GM12873 (cell line): Measurements from ENCODE around the gene PDGFRA.

Source experiments
- TF ChIP-seq, protein P1 (sequence below): IDR thresholded peaks from 2 replicates; pipeline ENCODE4 v1.5.1; 2012; ENCODE audit warnings: low read depth, mild to moderate bottlenecking, moderate library complexity, low read length, control low read depth; ENCODE audit not compliant: insufficient read depth; ENCODE audit errors: missing control alignments

Gene PDGFRA

DNA sequence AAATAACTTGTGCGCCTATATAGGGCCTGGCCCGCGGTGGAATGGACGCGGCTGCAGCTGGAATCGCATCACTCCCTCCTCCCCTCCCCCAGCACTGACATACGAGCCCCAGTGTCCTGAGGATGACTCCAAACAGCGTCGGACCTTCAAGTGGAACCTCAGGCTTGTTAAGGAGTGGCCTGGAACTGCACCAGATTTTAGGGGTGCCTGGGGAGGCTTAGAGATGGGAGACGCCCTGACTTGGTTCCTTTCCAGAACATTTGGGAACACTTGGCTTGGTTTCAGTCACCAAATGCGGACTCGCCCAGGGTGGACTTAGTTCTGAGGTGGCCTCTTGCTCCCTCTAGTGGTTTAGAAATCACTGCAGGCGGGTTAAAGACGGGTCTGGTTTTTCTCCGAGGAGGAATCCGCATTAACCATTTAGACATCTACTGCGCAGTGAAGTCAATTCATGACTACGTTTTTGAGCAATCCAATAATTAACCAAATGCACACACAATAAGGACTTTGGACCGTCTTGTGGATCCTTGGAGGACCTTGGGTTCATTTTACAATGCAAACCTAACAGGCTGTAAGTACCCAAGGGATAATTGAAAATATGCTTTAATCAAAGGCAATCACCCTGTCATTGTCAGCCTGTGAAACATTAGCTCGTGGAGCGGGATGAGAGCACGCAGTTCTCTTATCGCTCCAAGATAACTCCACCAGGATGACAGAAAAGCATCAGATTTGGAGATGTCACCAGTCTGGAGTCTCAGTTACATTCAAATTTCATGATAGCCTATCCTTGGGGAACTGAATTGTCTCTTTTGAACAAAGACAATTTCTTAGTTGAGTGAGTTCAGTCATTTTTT, 11.2 kb upstream of the PDGFRA start:
- TF ChIP-seq, protein P1, sequence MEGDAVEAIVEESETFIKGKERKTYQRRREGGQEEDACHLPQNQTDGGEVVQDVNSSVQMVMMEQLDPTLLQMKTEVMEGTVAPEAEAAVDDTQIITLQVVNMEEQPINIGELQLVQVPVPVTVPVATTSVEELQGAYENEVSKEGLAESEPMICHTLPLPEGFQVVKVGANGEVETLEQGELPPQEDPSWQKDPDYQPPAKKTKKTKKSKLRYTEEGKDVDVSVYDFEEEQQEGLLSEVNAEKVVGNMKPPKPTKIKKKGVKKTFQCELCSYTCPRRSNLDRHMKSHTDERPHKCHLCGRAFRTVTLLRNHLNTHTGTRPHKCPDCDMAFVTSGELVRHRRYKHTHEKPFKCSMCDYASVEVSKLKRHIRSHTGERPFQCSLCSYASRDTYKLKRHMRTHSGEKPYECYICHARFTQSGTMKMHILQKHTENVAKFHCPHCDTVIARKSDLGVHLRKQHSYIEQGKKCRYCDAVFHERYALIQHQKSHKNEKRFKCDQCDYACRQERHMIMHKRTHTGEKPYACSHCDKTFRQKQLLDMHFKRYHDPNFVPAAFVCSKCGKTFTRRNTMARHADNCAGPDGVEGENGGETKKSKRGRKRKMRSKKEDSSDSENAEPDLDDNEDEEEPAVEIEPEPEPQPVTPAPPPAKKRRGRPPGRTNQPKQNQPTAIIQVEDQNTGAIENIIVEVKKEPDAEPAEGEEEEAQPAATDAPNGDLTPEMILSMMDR, result peak; percentile 84

GRCh38 chr4:54218736-54219135, 10.4 kb upstream of the PDGFRA start:
- TF ChIP-seq, protein P1, result no peak

DNA sequence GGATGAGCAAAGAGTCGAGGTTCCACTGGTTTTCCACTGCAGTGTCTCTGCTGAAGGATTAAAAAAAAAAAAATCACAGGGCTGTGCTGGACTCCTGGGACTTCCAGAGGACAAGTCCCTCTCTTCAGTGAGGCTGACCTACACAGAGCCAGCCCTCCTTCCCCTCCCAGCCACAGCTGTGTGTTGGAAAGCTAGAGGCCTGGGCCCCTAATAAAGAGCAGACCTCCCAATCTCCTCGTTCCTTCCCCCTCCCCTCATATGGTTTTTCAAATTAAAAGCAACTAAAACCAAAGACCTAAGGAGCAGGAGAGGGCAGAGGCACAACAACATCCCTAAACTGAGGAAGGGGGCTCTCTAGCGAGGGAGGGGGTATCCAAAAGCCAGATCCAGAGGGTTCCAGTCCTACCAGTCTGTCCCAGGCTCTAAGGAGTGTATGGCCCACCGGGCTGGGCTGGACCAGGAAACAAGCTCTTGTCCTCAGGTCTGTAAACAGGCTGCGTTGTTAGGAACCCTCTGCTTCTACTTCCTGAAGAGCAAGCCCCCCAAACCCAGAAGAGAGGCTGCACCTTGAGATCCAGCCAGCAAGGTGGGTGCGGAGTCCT, 4.0 kb upstream of the PDGFRA start:
- TF ChIP-seq, protein P1, result no peak

- TF ChIP-seq, protein P1, result no peak
Measured at GRCh38 chr4:54225598-54226403, 3.3 kb upstream of the PDGFRA start.

DNA sequence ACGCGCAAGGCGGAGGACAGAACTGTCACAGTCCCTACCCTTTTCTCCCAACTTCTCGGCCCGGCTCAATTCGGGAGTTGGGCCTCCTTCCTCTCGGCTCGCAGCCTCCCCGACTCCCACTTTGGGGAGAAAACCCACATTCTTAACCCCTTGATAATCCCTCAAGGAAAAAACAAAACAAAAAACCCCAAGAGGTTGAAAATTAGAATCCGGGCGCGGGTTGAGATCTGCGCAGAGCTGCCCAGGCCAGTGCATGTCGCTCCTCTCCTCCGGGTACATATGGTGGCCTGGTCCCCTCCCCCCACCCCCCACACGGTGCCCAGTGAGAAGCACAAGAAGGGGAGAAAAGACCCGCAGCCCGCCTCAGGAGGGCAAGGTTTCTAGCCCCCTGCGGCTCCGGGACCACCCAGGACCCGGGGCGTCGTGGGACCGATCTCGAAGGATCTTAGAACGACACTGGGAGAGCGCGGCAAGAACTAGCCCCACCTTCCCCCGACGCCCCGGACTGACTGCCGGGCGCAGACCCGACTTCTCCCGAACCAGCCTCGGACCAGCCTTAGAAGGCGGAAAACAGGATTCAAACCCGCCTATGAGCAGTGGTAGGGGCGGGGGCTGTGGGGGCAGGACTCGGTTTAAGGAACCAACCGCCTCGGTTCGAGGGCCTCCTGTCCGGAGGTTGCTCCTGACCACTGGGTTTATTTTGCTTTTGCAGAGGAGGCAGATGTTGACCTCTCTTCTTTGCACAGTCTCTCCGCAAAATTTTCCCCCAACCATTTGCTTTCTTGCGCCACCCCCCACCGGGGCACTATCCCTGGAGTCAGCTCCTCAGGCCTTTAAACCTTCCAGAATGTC, 2.5 kb upstream of the PDGFRA start:
- TF ChIP-seq, protein P1, result no peak

DNA sequence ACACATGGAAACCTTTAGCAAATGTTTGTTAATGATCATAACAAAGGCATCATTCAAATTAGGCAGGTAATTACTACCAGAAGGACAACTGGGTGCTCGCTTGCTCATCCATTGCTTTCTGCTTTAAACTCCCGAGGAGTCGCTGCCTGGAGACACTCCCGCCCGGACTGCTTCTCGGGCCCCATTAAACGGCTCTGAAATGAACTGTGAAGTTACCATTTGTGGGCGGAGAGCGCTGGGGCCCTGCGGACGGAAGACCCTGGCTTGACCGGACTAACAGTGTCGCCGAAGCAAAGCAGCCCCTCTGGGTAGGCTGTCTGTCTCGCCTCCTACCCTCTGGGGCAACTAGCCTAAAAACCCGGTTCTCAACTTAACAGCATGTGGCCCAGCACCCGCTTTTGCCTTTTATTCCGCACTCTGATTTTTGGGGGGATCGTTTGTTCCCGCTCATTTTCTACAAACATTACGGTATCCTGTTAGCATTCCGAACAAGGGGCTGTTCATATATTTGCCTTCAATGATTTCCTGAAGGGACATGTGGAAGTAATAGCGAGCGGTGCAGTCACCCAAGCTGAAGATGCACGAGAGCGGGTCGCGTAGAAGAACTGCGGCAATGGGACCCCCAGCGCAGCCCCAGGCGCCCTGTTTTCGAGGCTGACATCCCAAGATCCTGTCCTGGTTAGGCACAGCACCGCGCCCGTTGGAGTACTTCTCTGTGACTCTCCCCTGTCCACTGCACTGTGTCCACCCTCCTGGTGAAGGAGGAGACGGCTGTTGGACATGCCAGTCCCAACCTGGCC, 1.6 kb upstream of the PDGFRA start:
- TF ChIP-seq, protein P1, result no peak
